ENCODE results near the gene AOPEP.

AOPEP gene

DNA sequence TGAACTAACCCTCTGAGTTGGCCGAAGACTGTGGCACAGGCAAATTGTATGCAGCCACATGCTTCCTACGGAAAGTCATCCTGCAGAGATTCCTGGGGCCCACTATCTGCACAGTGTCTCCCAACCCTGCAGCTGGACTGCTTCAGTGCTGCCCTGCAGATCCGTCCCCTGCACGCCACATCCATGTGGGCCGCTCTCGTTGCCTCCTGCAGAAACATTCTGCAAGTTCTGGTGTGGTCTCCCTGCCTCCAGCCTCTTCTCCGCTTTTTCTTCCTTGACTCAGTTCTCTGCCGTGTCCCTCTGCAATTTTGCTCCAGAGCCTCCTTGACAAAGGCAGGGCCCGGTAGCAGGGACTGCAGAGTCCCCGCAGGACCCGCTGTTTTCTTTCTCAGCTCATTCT is 249.0 kb downstream of the AOPEP start:
- DNase-seq = no peak

DNA sequence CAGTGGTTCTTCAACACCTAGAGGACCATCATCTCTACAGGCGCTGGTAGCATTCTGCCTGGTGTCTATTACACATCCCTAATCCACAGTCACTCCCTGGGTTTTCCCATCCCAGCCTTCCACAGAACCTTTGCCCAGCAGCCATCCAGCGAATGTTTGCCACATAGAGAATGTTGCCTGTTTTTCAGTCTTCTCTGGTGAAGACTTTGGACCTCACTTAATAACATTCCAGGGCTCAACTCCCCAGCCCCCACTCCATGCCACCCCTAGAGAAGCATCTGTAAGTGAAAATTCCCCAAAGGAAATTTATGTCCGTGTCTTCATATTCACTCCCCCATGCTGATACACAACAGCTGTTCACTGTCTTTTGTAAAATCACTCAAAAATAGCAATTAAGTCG is 249.6 kb downstream of the AOPEP start:
- no peak for DNase-seq

DNA sequence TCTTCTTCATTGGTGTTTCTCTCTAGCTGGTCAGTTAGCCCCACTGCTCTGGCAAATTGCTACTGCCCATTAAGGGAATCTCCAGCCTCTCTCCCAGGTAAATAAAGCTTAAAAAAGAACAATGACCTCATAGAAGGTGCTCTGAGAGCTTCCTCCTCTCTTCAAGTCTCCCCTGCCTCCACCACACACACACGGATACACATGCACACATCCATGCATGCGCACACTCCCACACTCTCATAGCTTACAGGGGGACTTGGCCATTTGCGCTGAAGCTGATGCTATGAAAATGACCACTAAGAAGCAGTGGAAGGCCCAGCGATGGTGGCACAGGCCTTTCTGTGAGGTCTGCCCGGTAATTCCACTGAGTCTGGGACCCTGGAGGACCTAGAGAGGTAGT is 250.9 kb downstream of the AOPEP start:
- no peak for DNase-seq

DNA sequence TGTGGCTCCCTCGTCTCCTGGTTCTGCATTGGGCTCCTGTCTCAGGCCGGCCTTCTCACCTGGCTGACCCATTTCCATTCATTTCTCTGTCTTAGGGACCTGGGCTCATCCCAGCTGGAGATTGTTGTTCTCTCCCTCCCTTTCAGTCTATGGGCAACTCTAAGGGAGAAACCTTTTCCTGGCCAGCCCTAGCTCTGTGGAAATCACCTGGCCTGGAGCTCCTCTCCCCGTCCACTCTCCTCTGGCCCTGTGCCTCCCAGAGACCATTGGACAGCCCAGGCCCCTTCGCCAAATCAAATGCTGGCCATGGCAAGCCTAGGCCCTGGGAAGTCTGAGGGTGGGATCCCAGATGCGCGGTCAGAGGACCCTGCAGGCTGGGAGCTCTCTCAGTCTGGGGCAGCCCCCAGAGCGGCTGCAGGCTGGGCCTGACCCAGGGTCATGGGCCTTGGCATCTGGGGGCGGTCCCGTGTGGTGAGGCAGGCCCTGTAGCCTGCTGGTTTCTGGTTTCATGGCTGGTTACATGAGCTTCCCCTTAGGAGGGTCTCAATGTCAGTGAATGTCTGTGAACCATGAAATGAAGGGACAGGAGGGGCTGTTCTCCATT is 253.5 kb downstream of the AOPEP start:
- DNase-seq = no peak

DNA sequence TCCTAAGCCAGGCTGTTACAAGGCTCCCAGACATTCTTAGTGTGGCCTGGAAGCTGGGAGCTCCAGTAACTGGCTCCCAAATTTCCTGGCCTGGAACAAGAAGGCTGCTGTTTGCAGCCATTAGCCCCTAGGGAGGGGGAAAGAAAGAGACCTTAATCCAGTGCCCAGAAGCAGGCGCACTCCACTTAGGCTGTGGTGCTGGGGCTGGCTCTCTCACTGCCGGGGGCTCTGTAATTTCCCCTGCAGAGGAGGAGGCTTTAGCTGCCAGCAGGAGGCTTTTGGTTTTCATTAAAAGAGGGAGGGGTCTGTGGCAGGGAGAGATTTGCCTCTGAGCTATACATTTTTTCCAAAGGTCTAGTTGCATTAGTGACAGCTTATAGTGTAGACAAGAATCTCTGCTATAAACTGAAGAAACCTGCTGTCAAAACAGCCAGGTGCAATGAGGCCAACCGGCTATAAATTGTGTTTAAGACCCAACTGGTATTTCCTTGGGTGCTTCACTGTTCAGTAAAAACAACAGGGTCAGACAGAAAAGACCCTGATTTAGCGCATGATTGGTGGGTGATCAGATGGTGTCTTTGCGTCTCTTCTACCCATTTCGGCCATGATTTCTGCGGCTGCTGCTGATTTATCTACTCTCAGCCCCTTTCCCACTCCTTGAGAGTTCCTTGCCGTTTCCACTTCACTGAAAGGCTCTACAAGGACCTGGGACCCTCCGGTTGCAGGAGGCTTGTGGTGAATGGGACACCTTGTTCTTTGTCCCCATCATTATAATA is 254.6 kb downstream of the AOPEP start:
- no peak for DNase-seq

DNA sequence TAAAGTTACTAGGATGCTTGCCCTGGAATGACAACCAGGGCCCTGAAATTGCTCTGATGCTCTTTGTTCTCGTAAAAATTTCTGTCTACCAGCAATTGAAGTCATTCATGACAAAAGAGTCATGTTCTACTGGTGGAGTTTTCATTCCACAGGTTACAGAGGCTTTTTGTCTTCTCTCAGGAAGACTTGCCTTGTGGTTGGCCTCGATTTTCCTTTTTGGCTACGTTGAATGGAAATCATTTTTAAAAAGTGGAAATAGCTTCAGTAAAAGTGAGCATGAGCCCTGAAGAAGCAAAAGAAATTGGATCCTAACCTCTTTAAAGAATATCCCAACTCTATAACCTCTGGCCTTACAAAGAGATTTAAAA is 255.2 kb downstream of the AOPEP start:
- no peak for DNase-seq

DNA sequence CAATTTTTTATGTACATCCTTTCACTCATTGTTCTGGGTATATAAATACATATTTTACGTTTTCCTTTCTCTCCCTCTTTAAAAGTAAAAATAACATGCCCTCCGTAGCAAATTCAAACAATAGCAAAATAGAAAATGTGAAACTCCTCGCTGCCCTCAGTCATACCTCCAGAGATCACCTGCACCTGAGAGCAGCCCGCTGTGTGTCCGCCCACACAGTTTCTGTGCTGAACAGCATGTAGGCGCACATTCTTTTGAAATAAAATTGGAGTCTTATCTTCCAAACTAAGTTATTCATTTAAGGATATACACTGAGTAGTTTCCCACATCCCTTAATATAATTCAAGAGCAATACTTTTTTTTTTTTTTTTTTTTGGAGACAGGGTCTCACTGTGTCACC is 255.7 kb downstream of the AOPEP start:
- no peak for DNase-seq

DNA sequence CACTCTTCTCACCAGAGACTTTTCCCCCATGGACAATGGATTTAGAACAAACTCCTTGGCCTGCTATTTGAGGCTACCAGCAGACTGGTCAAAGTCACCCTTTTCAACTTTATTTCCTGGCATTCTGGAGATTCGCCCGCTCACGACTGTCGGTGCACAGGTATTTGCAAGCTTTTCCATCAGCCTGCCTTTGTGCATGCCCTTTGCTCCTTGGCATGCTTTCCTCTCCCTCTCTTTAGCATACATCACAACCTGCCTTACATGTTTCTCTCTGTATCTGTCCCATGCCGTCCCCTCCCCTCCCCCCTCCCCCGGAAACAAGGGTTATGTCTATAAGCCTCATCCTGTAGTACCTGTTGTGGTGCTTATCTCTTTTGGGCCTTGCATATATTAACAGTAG is 257.1 kb downstream of the AOPEP start:
- DNase-seq = no peak

DNA sequence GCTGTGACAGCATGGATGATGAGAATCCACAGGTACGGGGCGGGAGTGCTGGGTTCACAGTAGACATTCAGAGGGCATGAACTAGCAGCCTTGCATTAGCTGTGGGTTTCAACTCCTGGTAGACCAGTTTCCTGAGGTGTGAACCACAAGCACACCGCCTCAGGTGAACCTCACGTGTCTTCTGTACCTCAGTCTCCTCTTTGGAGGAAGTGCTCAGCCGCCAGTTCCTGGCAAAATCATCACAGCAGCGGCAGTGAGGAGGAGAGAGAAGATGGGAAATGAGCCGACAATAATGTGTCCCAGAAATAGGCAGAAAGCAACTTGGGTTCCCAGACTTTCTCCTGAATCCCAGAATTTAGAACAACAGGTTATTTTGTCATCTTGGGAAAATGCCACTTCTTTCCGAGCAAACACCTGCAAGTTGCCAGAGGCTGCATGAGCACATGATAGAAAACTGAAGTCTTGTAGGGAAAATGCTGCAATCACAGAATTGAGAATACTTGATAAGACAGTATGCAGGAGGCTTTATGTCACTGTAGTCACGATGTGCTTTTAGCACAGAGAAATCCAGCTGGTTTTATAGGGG is 258.5 kb downstream of the AOPEP start:
- no peak for DNase-seq

DNA sequence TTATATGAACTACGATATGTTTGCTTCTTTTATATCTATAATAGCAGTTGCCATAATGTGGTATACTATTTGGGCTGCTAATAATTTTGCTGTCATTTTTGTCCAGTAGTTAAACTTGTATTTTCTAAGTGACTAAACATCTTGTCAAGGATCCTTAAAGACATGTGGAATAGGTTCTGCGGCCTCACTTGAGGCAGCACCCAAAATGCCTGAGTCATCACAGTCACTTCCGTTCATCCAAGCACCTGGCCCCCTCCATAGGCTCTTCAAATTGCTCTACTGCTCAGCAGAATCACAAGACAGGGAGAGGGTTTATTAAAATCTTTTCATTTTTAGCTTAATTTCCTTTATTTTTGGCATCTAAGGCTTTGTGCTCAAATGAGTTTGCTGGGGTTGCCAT is 259.1 kb downstream of the AOPEP start:
- DNase-seq = no peak

DNA sequence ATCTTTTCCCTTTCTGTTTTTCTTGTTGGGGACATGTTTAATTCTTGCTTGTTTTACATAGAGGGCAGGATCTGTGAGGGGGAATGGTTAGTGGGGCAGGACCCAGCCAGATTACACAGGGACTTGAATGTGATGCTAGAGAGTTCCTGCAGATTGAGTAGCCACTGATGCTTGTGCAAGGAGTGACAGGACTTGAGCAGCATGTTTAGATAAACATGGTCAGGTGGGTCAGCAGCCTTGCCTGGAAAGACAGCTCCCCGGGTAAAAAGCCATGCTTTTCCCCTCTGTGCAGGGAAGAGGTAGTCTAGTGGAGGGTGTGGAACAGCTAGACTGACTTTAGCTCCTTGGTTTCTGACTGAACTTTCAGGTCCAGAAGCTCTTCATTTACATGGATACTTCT is 261.2 kb downstream of the AOPEP start:
- no peak for DNase-seq

DNA sequence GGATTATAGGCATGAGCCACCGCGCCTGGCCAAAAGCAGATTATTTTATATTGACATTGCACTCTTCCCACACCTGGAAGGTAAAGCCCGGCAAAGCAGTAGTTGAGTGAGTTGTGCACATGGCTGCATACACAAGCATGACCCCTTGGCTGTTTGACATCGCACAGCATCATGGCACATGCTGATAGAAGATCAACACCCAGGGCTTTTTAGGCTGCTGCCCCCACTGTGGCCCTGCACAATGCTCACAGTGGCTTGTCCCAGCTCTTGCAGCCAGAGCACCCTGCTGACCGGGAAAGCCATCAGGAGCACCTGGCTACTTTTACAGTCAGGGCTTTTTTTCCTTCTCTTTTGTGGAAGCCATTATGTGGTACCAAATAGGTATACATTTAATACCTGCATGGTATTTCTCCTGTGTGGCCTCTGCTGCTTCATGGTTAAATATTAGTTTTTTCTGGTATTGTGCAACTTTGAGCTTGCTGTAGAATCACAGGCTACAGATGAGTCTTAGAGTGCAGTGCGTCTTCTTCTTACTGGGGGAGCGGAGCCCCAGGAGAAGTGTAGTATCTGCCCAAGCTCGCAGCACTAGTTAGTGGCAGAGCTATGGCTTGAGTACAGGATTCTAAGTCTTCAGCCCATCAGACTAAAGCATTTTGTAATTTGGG is 264.5 kb downstream of the AOPEP start:
- no peak for DNase-seq

DNA sequence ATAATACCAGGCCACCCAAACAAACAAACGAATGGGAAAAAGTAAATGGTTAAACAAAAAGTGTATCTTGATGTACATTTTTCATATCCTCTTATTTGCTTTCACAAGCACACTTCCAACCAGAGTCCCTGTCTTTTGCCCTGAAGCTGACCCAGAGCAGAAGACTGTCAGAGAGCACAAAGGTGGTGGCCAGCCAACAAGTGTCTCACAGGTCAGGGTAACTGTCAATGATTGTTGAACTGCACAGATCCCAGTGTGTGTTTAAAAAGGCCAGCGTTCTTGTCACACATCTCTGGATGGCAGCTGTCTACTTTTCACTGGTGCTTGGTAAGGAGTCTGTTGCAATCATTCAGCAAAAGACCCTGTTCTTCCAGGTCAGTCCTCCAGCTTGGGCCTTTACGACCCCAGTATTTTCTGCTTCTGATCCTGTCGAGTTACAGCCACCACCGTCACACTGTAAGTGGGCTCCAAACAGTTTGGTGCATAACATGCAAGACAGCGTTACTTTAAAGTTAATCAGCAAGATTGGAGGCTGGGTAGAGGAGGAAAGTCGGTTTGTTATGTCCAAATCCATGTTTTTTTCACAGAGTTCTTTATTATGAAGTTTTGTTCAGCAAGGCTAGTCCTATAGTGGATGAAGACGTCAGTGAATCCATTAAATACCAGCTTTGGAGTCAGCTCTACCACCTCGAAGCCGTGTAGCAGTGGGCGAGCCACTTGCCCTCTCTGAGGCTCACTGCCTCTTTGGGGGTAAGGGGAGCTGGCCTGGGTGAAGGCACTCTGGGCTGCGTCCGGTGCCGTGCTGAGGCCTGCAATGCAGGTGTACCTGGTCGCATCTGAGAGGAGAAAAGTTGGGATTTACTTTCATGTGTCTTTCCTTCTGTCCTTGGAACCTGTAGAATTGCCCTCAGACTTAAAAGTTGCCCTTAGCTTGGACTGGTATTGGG is 265.7 kb downstream of the AOPEP start:
- no peak for DNase-seq

DNA sequence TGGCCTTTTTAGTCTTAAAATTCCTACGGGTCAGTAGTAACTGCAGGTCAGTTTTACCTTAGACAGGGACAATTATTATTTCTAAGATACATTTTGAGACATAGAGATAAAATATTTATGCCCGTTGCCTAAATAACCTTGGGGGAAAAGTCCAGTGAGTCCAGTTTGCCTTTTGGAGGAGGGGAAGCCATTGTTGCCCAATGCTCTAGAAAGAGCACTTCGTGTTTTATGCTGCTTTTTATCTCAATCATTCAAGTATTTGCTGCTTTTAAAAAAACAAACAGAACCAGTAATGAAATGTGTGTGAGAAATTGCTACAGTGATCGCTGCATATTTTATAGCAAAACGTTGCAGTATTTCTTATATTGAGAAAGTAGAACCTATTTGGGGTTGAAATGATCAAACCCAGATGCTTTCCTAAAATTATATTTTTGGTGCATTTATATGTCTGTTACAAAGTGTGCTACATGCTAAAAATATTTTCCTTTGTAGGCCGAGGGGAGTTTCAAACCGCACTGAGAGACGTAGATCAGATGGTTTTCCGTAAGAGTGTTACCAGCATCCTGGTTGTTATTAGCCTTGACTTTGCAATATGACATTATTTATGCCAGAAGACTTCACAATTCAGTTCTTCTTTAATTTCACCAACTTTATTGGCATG is 266.8 kb downstream of the AOPEP start:
- DNase-seq = no peak

DNA sequence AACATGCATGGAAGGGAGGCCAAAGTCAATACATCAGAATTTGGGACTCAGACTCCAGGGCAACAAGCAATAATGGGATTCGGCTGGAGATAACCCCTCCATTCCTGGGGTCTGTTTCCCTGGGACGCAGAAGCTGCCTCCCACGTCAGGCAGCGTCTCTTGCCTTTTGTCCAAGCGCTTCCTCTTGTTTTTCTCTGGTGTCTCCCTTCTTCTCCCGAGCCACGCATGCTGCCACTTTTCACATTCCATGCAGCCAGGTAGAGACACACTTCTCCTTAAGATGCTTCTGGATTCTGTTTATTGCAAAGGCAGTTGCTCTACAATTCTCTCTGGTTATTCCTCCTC is 267.3 kb downstream of the AOPEP start:
- DNase-seq = no peak

DNA sequence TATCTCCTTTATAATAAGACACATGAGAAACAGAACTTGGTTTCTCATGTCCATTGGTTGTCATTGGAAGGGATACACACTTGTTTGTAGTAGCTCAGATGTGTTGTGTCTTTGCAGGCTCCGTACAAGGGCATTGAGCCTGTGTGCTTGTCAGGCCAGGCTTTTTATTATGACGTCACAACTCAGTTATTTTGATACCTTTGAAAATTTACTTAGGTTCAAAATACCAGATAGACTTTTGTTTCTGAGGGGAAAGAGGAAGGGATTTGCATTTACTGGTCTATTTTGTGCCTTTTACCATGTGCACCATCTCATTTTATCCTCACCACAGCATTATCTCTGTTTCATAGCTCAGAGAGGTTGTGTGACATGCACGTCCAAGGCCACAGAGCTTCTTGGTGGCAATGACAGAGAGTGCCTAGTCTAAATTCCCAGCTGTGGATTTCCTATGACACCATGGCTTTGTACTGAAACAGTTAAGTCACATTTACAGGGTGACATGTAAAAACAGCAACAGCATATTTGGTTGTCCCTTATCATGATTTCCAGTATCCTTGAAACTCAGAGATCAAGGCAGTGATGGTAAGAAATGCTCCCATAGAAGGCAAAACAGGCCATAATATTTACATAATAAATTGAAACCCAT is 268.7 kb downstream of the AOPEP start:
- no peak for DNase-seq

DNA sequence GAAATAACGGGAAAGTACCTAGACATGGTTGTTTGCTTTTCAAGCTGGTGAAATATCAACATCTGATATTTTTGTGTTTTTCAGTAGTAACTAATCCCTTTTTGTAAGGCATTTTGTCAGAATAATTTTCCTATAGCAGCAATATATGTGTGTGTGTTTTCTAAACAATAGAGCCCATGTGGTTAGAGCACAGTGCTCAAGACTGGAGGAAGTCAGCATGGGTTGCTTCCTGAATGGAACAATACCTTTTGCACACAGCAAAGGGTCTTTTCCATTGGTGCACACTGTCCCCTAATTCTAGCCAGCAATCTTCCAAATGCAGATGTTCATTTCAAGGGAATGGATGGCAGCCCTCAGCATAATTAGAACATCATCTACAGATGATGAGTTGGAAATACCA is 270.1 kb downstream of the AOPEP start:
- no peak for DNase-seq

DNA sequence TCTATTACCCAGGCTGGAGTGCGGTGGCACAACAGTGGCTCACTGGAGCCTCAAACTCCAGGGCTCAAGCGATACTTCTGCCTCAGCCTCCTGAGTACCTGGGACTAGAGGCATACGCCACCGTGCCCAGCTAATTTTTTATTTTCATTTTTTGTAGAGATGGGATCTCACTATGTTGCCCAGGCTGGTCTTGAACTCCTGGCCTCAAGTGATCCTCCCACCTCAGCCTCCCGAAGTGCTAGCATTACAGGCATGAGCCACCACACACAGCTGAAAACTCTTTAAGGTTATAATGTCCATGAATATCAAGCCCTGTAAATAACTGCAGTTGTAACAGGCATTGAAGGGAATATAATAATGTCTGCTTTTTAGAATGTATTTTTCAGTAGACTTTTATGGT is 271.2 kb downstream of the AOPEP start:
- no peak for DNase-seq

DNA sequence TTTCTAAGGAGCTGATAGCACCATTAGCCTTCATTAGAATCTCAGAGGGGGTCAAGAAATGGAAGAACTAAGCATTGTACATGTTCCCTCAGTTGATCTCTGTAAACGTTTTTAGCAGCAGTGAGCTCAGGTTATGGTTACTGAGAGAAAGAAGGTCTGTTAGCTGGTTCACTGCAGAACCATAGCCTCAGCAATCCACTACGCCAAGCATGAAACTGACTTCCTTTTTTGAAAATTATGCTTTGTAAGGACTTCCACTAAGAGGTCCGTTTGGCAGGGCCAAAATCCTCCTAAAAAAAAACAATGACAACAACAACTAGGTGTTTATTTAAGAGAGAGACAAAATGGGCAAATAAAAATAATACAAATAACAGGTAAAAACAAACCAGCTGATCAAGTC is 273.3 kb downstream of the AOPEP start:
- no peak for DNase-seq

DNA sequence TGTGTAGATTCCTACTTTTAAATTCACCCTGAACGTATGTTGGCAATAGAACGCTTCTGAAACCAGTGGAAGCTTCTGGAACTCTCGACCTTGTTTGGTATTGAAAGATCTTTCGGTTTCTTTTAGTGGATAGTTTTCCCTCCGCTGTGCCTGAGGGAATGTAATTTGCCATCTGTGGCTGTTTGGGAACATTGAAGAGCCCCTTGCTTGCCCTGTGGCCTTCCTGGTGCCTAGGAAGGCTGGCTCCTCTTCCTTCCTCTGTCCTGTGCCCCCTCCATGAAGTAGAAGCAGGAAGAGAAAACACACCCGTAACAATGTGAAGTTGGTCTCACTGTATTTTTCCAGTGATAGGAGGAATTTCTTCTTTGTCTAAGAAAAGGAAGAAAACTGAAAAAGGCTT is 274.3 kb downstream of the AOPEP start:
- no peak for DNase-seq

DNA sequence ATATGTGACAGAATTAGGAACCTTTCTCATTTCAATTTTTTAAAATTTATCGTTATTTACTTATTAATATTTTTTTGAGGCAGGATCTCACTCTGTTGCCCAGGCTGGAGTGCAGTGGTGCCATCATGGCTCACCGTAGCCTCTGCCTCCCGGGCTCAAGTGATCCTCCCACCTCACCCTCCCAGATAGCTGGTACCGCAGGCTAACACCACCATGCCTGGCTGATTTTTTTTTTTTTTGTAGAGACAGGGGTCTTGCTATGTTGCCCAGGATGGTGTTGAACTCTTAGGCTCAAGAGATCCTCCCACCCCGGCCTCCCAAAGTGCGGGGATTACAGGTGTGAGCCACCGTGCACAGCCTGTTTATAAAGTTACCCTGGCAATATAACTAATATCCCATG is 275.2 kb downstream of the AOPEP start:
- DNase-seq = no peak

Data from retina (tissue), 1 donor.